ENCODE data around the gene ANKRD39. TPM values are rescaled to one million over a fixed set of nuclear protein-coding genes. Genes with fewer than 3 reads are reported as not detected.

ANKRD39 gene
- total RNA-seq, 6 experiments from 2014 or later = 6.0 to 16.3 (median 9.7) TPM

- intact Hi-C loops (cut with DNase I) = loop anchor here in 1 of 2 donors (10.0 kb wide), 1 partner anchor 52 kb away; the partner anchor contains the start of gene CNNM3
- Histone ChIP-seq H3K27ac (peak overlapping the region; percentile 92 to 96 (median 94)), H3K9me3 (no peaks in the 10 kb centered on the region), H3K4me3 (peak overlapping the region; percentile 80 to 98 (median 97)), H3K36me3 (peaks cover 0 to 32% (median 19%) of the 10 kb centered on the region in 4 donors), H3K27me3 (no peaks in the 10 kb centered on the region), H3K4me1 (peaks cover 0 to 52% (median 11%) of the 10 kb centered on the region in 4 donors)
- ATAC-seq (no peak), DNase-seq (no peak)
- TF ChIP-seq CTCF (IDR thresholded peaks at IDR 0.05) (no peak), POLR2A (IDR thresholded peaks at IDR 0.05) (no peak)
- WGBS (ENCODE audit: insufficient coverage, low coverage, low lambda C conversion rate, missing lambda C conversion rate) = 35% methylated on average over 5 of the region's 22 CpGs
These were observed 9.4 kb upstream of the ANKRD39 start for GRCh38 chr2:96866986-96867755.

DNA sequence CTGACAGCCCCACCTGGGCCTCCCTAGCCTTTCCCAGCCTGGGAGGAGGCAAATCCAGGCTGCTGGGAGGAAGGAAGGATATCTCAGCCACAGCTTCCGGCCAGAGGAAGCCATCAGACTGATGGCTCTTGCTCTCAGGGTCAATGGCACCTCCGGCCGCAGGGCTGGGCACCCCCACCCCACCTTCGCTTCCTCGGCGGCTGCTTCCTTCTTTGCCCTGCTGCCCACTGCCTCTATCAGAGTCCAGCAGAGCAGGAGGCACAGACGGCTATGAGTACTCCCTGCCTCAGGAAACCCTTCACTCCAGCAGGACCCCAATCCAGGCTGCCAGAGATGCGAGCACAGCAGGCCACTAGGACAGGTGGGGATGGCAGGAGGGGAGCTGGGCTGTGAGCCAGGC, 8.8 kb upstream of the ANKRD39 start:
- WGBS (ENCODE audit: insufficient coverage, low coverage, low lambda C conversion rate, missing lambda C conversion rate) = 0% methylated on average over 1 of the region's 8 CpGs
- H3K27ac ChIP-seq = peak overlapping the region in 2 of 3 donors; percentile 92 to 94
- no peaks in the 10 kb centered on the region for H3K27me3 ChIP-seq
- DNase-seq (no peak), ATAC-seq (no peak)
- H3K4me1 ChIP-seq = peaks cover 0 to 57% (median 16%) of the 10 kb centered on the region in 4 donors
- no peak overlapping the region for H3K4me3 ChIP-seq
- intact Hi-C loops (cut with DNase I) = loop anchor here in 1 of 2 donors (10.0 kb wide), 1 partner anchor 52 kb away; the partner anchor contains the start of gene CNNM3
- H3K36me3 ChIP-seq = peaks cover 0 to 33% (median 19%) of the 10 kb centered on the region in 4 donors
- no peaks in the 10 kb centered on the region for H3K9me3 ChIP-seq
- no peak for TF ChIP-seq CTCF (IDR thresholded peaks at IDR 0.05)
- no peak for TF ChIP-seq POLR2A (IDR thresholded peaks at IDR 0.05)

DNA sequence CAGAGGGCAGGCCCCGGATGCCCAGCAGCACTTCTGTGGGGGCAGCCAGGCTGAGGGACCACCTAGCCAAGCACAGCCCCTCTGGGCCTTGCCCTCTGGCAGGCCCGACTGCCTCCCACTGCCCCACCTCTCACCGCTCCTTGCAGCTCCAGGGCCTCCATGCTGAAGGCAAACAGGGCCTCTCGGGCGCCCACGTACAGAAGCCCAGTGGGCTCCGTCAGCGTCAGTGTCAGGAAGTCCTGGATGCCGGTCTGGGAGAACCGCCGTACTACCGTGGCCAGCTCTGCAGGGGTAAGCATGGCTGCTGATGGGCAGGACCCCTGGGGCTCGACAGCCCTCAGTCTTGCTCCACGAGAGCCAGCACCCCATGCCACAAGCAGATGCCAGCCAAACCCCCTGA, 8.3 kb upstream of the ANKRD39 start:
- TF ChIP-seq CTCF (IDR thresholded peaks at IDR 0.05) (no peak), POLR2A (IDR thresholded peaks at IDR 0.05) (no peak)
- intact Hi-C loops (cut with DNase I) = loop anchor here in 1 of 2 donors (10.0 kb wide), 1 partner anchor 51 kb away; the partner anchor contains the start of gene CNNM3
- DNase-seq (no peak), ATAC-seq (no peak)
- Histone ChIP-seq H3K27ac (peak overlapping the region in 1 of 3 donors; percentile 94), H3K4me3 (no peak overlapping the region), H3K36me3 (peaks cover 0 to 37% (median 21%) of the 10 kb centered on the region in 4 donors), H3K27me3 (no peaks in the 10 kb centered on the region), H3K9me3 (no peaks in the 10 kb centered on the region), H3K4me1 (peaks cover 0 to 61% (median 19%) of the 10 kb centered on the region in 4 donors)
- no CpG with 5 or more reads among the region's 14 CpGs for WGBS (ENCODE audit: insufficient coverage, low coverage, low lambda C conversion rate, missing lambda C conversion rate)

DNA sequence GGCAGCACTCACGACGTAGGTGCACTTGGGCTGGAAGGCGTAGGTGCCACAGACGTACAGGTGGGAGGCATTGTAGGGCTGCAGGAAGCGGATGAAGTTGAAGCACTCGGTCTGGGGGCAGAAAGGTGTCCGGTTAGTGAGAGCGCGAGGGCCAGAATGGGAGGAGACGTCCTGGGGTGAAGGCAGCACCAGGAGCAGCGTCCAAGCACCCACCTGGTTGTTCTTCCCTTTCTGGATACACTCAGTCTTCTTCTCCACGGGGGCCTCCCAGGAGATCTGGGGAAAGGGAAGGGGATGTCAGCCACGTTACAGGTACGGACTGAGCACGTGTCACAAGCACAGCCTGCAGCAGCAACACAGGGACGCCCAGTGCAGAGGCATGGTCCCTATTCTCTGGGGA, 7.8 kb upstream of the ANKRD39 start:
- intact Hi-C loops (cut with DNase I) = loop anchor here in 1 of 2 donors (10.0 kb wide), 1 partner anchor 51 kb away; the partner anchor contains the start of gene CNNM3
- WGBS (ENCODE audit: insufficient coverage, low coverage, low lambda C conversion rate, missing lambda C conversion rate) = 73% methylated on average over 9 of the region's 16 CpGs
- no peaks in the 10 kb centered on the region for H3K27me3 ChIP-seq
- no peak for TF ChIP-seq CTCF (IDR thresholded peaks at IDR 0.05)
- no peak for TF ChIP-seq POLR2A (IDR thresholded peaks at IDR 0.05)
- peaks cover 0 to 60% (median 19%) of the 10 kb centered on the region in 4 donors for H3K4me1 ChIP-seq
- ATAC-seq (no peak), DNase-seq (no peak)
- H3K4me3 ChIP-seq = no peak overlapping the region
- peaks cover 0 to 42% (median 25%) of the 10 kb centered on the region in 4 donors for H3K36me3 ChIP-seq
- H3K9me3 ChIP-seq = no peaks in the 10 kb centered on the region
- no peak overlapping the region for H3K27ac ChIP-seq

All from right lobe of liver (tissue), 6 donors.